ENCODE measurements around the gene DNAJC5. TPM values are rescaled to one million over a fixed set of nuclear protein-coding genes. Genes with fewer than 3 reads are reported as not detected.

DNAJC5 gene
- total RNA-seq, 1 donor from 2014 or later, result 47.3 TPM

DNA sequence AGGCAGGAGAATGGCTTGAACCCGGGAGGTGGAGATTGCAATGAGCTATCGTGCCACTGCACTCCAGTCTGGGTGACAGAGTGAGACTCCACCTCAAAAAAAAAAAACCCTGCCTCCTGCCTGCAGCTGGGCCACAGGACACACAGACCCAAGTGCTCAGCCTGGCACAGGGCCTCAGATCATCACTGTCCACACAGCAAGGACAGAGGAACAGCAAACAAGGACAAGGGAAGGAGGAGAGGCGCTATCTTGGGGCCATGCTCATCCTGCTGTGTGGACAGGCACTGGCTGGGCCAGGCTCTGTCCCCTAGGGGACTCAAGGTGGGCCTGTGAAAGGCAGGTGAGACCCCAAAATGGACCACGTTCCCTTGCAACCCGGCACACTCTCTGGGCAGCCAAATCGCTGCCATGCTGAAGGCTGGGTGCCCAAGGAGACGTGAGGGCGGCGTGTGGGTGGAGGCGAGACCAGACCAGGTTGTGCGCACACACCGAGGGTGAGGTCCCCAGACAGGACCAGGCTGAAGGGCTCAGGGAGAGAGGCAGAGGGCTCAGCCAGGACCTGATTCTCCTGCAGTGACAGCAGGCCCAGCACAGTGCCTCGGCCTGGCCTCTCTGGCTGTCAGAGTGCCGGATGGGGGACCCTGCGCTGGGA lies 52.2 kb downstream of the DNAJC5 start:
- DNase-seq, result peak; percentile 76
- ATAC-seq, result peak; percentile 7

GRCh38 chr20:63947638-63948456 lies 52.9 kb downstream of the DNAJC5 start:
- intact Hi-C loops (cut with micrococcal nuclease), result no loop called here
- ATAC-seq (no peak), DNase-seq (peak; percentile 45)

More for the DNA sequence above, 52.2 kb downstream of the DNAJC5 start:
- intact Hi-C loops (cut with micrococcal nuclease), result no loop called here

DNA sequence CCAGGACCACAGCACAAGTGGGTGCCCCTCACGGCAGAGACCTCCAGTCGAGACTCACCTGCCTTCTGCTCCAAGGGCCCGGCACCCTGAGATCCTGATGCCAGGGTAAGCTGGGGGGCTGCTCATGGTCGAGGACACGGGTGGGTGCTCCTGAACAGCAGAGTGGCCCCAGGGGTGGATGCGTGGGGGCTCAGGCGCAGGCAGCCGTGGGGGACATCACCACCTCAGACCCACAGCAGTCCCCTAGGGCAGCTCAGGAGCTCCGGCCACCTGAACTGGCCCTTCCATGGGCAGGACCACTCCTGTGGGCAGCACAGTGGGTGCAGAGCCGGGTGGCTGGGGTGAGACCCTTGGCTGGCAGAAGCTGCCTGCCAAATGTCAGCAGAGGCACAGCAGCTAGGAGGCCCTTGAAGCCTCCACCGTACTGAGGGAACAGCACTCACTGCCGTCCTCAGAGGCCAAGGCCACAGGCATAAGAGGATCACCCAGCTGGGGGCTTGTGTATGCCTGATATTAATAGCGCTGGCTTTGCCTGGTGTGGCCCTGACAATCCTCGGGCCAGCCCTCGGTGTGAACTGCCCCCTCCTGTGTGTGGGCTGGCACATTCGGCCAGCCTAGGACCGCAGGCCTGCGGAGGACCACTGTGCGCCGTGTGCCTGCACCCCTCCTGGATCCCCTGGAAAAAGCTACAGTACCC lies 55.9 kb downstream of the DNAJC5 start:
- intact Hi-C loops (cut with micrococcal nuclease), result no loop called here
- ATAC-seq (peak; percentile 40), DNase-seq (peak; percentile 78)

DNA sequence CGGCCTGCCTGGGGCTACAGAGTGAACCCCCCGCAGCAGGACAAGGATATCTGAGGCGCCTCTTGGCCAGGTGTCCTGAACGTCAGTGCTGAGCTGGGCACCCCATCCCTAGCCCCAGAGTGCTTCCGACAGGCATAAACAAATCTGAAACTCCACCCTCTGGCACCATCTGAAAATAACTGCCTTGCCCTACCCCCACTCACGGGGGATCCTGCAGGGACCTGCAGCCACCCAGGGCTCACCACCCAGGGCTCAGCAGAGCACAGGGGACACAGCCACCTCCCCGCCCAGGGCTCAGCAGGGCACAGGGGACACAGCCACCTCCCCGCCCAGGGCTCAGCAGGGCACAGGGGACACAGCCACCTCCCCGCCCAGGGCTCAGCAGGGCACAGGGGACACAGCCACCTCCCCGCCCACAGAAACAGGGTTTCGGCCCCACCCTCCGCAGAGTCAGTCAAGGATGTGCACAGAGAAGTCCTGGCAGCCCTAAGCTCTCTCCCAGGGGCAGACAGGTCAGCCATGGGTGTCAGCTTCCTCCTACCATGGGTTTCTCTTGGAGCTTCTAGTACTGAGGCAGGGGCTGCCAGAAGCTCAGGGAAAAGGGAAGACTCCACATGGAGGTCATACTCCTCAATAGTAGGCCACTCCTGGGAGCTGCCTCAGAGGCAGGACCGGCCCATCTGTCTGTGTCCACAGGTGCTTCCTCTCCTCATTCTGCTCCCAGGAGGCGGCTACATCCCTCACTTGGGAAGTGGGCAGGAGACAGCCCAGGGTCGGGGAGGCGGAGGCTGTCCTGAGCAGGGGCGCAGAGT lies 56.7 kb downstream of the DNAJC5 start:
- intact Hi-C loops (cut with micrococcal nuclease), result no loop called here
- peak; percentile 74 for DNase-seq
- ATAC-seq, result peak; percentile 10

DNA sequence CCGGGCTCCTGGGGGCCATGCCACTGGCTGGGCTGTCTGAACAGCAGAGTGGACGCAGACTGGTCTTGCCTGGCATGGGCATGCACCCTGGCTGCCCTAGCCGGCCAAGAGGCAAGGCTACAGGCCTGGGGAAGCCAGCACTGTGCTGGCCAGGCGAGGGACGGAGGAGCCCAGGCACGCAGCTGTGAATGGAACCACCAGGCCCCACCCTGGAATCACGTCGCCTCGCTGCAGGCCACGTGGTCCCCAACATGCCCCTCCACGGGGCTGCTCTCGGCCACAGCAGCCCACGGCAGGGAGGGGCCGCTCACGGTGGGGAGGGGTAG lies 57.2 kb downstream of the DNAJC5 start:
- DNase-seq (peak; percentile 48), ATAC-seq (no peak)
- intact Hi-C loops (cut with micrococcal nuclease), result no loop called here

GRCh38 chr20:63952769-63953168 lies 57.8 kb downstream of the DNAJC5 start:
- intact Hi-C loops (cut with micrococcal nuclease), result no loop called here
- DNase-seq, result no peak
- no peak for ATAC-seq

GRCh38 chr20:63953764-63954429 lies 59.0 kb downstream of the DNAJC5 start:
- DNase-seq, result no peak
- ATAC-seq, result no peak
- intact Hi-C loops (cut with micrococcal nuclease), result no loop called here

DNA sequence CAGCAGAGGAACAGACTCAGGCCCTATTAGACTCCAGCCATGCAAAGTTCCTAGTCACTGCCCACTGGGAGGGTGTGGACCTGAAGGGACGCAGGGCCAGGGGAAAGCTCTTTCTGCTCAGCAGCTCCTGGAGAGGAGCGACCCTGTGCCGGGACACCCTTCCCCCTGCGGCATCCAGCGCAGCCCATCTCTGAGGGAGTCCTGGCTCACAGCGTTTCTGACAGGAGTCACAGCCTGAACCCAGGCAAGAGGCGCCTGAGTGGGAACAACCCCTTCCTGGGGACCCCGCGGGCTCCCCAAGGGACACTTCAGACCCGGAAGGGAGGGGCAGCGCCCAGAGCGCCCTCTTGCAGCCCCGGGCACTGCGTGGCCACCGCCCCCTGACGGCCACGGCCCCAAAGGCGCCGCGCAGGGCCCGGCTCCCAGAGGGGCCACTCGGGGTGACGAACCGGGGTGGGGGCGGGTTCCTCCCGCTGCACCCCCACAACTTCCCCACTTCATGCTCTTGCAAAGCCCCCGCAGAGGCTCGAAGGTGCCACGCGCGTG lies 60.4 kb downstream of the DNAJC5 start:
- intact Hi-C loops (cut with micrococcal nuclease), result no loop called here
- DNase-seq (peak; percentile 76), ATAC-seq (peak; percentile 39)

- intact Hi-C loops (cut with micrococcal nuclease), result no loop called here
- peak; percentile 97 for DNase-seq
- ATAC-seq, result peak; percentile 84
Observed at GRCh38 chr20:63955827-63956663, 61.1 kb downstream of the DNAJC5 start, which contains the start of gene UCKL1. Gene UCKL1 (minus strand): TSS chr20:63956416. CDS start chr20:63956372, 44 bp downstream.

DNA sequence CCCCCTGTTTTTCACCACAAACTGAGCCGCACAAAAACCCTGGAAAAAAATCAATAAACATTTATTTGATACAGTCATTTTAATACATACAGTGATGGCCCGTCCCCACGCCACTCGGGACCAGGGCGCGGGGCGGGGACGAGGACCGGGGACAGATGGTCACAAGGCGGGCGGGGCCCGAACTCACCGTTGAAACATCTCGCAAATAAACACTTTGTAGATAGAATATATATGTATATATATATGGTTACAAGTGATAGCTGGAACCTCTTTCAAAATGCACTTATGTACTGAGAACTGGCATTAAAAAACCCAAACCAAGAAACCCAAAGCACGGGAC lies 61.7 kb downstream of the DNAJC5 start:
- intact Hi-C loops (cut with micrococcal nuclease), result no loop called here
- ATAC-seq (no peak), DNase-seq (no peak)

- ATAC-seq (peak; percentile 49), DNase-seq (peak; percentile 79)
- intact Hi-C loops (cut with micrococcal nuclease), result no loop called here
Observed at GRCh38 chr20:63957004-63957689, 62.2 kb downstream of the DNAJC5 start.

GRCh38 chr20:63957690-63958441 lies 62.9 kb downstream of the DNAJC5 start:
- ATAC-seq (no peak), DNase-seq (no peak)
- intact Hi-C loops (cut with micrococcal nuclease), result no loop called here

- intact Hi-C loops (cut with micrococcal nuclease), result no loop called here
- ATAC-seq, result no peak
- no peak for DNase-seq
Observed at GRCh38 chr20:63958471-63958870, 63.5 kb downstream of the DNAJC5 start.

DNA sequence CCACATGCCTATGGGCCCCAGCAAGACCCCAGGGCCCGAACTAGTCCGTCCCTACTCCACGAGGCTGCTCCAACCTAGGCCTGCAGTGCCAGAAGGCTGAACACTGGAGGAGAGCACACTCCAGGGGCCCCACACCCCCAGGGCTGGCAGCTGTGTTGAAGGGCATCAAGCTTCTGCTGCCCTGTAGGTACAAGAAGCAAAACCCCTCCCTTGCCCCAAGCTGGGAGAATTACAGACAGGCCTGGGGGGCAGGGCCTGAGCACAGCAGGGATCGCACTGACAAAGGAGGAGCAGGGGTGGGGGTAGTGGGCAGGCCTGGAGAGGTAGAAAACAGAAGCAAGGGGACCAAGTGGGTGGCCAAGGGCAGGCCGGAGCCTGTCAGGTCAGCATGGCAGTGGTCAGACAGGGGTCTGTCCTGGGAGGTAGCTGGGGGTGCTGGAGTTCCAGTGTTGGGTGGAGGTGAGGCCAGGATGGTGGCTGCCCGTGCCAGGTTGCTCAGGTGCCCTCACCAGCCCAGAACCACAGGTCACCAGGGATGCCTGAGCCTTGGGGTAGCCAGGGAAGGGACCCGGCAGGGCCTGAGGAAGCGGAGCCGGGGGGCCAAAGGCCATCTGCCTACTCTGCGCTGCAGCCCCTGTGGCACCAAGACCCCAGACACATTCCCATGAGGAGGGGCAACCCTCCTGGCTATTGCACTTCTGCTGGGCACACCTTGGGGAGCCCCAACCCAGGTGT lies 64.2 kb downstream of the DNAJC5 start:
- no peak for DNase-seq
- ATAC-seq, result no peak
- intact Hi-C loops (cut with micrococcal nuclease), result no loop called here

GRCh38 chr20:63959699-63960075 lies 64.8 kb downstream of the DNAJC5 start:
- ATAC-seq, result no peak
- DNase-seq, result no peak
- intact Hi-C loops (cut with micrococcal nuclease), result no loop called here
